ENCODE measurements around the gene C12orf57.
A peak's percentile ranks its signal among the peaks of the same experiment; 100 is the strongest.

Gene C12orf57

DNA sequence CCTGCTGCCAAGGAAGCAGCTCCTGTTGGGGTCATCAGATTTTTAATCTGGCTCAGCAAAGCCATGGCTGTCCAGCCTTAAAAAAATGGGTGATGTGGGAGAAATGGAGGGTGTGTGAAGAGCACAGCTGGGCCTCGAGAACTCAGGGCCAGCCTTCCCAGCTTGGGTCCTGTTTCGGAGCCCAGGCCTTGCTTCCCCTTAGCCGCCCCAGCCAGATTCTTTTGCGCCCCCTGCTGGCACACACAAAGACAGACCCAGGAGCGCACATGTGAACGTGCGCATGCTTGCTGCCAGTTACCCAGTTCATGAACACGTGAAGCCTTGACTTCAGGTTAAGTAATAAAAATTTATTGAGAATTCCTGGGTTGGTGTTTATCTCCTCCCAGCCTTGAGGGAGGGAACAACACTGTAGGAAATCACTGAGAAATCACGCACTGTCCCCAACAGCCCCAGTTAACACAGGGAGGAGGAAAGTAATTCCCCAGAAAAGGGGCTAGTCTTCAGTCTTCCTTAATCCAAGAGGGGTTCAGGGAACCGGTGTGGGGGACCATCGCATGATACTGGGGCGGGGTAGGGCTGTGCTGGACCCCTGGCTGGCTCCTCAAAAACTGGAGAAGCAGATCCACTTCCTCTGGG lies 21.3 kb downstream of the C12orf57 start:
- DNase-seq (ENCODE audit: low spot score) = peak; percentile 93

DNA sequence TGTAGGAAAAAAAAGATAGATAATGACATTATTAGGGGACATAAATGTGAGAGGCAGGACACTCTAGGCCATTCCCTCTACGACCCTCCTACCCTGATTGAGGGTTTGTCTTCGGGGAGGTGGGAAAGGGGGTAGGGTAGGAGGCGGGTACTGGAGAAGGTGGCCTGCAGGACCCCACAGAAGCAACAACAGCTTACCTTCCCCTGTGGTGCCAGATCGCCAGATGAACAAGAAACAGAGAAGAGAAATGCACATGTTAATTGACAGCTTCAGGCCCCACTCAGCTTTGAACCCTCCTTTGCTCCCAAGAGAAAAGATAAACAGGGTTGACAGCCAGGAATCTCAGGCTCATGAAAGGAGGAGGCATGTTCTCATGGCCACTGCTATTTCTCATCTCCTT lies 21.9 kb downstream of the C12orf57 start:
- no peak for DNase-seq (ENCODE audit: low spot score)

DNA sequence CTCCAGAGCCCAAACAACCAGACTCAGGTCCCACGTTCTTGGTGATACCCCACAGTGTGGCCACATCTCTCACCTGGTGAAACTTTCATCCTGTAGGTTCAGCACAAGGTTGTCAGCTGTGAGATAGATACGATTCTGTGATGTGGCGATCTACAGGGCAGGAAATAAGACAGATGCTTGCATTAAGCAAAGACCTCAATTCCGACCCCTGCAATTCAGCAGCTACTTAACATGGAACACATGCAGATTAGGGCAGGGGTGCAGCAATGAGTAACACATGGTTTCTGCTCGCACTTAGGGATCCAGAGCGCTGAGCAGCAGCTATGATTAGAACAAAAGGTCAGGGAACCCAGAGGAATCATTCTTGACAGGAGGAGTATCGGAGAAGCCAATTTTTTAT lies 22.5 kb downstream of the C12orf57 start:
- DNase-seq (ENCODE audit: low spot score) = no peak

DNA sequence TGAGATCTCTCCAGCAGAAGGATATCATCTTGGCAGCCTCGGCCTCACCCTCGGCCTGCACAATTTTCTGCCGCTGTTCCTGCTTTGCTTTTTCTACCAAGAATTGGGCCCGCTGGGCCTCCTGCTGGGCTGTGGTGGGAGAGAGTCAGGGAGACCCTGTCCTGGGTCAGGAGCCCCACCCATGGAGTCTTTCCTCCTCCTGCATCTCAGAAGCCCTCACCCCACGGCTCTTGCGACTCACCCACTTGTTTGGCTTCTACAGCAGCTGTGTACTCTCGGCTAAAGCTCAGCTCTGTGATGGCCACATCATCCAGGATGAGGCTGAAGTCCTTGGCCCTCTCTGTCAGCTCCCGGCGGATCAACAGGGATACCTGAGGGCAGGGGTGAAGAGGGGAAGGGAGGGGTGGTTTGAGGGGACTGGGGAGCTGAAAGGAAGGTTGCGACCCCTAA lies 23.9 kb downstream of the C12orf57 start:
- no peak for DNase-seq (ENCODE audit: low spot score)

DNA sequence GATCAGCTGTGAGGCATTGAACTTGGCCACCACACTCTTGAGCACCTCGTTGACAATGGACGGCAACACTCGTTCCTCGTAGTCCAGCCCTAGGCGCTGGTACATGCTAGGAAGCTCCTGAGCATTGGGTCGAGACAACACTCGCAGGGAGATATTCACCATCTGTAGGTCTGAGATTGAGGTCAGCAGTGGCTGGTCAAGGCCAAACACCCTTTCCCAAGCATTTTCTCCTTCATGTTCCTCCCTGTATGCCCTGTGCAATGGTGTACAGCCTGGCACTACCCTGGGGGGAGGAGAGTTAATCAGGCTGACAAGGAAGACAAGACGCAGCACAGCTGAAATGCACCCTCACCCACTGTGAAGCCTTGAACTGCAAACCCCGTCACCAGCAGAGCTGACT lies 24.6 kb downstream of the C12orf57 start:
- no peak for DNase-seq (ENCODE audit: low spot score)

DNA sequence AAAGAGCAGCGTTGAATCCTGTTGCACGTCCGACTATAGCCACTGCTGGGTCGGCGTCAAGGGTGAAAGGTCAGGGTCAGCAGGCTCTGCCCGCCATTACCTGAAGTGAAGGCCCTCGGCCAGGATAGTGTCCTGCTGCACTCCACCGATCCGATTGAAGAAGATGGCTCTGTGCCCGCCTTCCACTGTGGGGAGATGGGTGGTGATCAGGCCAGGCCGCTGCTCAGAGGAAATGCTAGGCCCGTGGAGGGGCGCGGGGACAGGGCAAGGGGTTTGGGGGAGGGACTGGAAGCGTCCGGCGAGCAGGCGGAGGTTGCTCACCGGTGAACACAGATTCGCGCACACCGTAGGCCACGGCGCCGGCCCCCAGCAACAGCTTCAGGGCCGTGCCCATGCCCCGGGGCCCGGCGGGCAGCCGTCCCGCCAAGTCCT lies 26.3 kb downstream of the C12orf57 start:
- DNase-seq (ENCODE audit: low spot score) = no peak

DNA sequence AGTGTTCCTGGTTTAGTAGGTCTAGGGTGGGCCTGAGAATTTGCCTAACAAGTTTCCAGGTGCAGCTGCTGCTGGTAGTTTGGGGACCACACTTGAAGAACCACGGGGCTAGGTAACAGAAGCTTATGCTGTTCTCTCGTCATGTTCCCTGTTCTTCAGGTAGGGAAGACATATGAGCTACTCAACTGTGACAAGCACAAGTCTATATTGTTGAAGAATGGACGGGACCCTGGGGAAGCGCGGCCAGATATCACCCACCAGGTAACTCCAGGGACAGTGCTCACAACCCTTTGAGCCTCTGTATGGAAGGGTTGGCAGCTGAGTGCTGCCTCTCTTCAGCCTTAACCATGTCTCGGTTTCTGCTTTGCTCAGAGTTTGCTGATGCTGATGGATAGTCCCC lies 30.4 kb downstream of the C12orf57 start:
- DNase-seq (ENCODE audit: low spot score) = no peak

DNA sequence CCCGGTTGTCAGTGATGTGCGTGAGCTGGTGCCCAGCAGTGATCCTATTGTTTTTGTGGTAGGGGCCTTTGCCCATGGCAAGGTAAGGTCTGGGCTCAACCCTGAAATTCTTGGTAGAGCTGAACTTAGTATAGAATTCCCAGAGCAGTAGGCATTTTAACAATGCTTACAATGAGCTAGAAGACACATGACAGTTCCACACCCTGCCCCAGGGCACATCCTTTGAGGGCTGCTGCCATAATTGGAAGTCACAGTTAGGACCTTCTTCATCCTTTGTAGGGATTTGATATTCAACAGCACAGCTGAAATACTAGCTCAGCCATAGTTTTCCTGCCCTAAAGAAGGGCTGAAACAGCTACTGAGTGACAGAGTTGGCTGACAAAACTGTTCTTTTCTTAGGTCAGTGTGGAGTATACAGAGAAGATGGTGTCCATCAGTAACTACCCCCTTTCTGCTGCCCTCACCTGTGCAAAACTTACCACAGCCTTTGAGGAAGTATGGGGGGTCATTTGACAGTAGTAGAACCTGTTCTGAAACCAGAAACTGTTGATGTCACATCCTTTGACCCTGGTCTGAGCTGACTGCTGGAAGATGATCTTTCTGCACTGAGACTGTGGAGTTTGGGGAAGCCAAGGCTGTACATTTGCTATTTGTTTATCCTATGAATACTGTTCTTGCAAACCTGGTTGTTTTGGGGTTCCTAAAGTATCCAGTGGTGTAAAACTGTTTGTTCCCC lies 31.6 kb downstream of the C12orf57 start:
- DNase-seq (ENCODE audit: low spot score) = no peak

DNA sequence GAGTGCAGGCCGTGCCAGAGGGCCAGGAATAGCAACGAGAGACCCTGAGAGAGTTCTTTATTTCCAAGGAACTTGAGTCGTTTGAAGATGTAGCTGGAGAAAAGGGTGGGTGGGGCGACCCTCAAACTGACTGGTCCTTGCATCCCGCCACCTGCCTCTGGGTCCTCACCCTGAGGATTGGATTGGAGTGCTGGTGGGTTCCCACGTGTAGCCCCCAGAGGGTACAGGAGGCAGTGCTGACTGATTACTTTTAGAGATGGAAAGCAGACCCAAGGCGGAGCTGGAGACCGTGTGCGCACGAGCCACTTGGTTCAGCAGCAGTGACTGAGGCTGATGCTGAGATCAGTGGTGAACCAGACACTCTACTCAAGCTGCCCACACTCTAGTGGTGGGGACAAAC lies 33.8 kb downstream of the C12orf57 start:
- no peak for DNase-seq (ENCODE audit: low spot score)

DNA sequence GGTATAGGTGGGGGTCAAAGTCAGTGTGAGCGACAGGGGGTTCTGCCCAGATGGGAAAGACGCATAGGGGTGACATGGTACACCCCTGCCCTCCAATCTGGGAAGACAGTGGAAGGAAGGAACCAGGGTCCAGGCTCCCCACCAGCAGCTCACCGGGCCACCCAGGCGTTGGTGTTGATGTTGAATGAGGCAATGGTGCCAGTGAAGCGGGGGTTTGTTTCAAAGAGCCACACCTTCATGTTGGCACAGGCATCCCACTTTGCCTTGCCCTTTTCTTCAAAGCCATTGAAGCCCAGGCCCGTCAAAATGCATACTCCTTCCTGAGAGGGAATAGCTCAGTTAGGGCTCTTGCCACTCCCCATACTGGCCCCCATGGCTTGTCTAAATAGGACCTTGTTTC lies 34.4 kb downstream of the C12orf57 start:
- DNase-seq (ENCODE audit: low spot score) = no peak

DNA sequence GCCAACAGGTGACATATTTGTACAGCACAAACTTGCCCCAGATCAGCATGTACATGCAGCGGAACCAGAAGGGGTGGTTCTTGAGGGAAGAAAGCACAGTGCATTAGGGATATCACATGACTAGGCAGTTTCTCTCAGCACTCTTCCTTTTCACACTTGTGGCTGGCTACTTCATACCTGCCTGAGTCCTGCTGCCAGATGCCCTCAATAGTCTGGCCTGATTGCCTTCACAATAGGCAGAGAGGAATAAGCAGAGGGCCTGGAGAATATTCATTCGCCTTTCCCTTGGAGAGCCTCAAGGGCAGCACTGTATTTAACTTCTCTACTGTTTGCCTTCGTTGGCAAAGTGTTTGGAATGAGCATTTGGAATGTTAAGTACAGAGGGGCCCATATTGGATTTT lies 34.8 kb downstream of the C12orf57 start:
- no peak for DNase-seq (ENCODE audit: low spot score)

DNA sequence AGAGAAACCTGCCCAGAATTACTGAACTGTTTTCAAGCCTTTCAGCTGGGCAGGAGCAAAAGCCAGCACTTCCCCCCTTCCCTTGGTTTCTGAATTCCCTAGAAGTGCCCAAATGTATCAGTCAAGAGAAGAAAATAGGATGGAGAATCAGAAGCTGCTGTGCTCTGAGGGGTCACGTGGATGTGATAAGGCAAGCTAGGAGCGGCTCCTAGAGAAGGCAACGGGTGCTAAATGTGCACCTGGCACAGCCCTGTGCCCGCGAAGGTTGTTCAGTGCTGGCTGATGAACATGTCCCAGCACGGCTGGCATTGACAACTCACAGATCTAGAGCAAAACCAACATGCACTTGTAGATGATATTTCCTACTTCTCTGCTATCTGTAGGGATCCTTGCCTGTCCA lies 35.2 kb downstream of the C12orf57 start:
- DNase-seq (ENCODE audit: low spot score) = no peak

DNA sequence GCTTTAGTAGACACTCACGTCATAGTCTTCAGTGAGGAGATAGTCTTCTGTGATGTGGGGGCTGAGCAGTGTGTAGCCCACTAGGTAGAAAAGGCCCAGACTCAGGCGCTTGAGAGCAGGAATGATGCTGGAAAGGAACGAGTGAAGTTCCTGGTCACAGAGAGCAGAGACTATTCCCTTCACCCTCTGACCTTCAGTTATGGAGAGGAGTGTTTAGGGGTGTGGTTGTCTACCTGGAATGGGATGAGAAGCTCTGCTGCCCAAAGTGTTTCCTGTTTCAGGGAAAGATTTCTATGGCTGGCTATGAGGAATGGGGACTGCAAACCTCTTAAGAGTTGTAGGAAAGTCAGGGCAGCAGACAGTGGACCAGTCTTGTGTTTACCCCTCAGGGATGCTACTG lies 35.6 kb downstream of the C12orf57 start:
- no peak for DNase-seq (ENCODE audit: low spot score)

DNA sequence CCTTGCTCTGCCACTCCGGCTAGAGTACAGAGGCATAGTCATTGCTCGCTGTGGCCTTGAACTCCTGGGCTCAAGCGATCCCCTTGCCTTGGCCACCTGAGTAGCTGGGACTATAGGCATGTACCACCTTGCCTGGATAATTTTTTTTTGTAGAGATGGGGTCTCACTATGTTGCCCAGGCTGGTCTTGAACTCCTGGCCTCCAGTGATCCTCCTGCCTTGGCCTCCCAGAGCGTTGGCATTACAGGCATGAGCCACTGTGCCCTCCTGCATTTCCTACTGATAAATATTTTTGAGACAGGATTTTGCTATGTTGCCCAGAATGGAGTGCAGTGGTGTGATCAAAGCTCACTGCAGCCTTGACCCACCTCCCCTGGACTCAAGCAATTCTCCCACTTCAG lies 36.3 kb downstream of the C12orf57 start:
- no peak for DNase-seq (ENCODE audit: low spot score)

DNA sequence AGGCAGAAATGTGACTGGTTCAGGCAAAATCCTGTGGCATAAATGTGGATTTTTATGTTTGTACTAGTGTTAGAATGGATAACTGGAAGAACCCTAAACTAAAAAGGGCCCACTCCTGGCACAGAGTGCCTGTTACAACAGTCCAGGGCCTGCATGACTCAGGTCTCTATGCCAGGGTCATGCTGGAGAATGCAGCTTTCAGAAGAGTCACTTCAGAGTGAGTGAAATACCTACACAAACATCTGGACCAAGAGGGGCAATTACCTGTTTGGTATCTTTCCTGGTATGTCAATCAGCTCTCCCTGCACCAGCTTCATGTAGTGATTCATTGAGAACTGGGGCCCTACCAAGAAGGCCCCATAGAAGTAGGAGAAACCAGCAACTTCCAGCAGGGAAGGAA lies 36.9 kb downstream of the C12orf57 start:
- no peak for DNase-seq (ENCODE audit: low spot score)

DNA sequence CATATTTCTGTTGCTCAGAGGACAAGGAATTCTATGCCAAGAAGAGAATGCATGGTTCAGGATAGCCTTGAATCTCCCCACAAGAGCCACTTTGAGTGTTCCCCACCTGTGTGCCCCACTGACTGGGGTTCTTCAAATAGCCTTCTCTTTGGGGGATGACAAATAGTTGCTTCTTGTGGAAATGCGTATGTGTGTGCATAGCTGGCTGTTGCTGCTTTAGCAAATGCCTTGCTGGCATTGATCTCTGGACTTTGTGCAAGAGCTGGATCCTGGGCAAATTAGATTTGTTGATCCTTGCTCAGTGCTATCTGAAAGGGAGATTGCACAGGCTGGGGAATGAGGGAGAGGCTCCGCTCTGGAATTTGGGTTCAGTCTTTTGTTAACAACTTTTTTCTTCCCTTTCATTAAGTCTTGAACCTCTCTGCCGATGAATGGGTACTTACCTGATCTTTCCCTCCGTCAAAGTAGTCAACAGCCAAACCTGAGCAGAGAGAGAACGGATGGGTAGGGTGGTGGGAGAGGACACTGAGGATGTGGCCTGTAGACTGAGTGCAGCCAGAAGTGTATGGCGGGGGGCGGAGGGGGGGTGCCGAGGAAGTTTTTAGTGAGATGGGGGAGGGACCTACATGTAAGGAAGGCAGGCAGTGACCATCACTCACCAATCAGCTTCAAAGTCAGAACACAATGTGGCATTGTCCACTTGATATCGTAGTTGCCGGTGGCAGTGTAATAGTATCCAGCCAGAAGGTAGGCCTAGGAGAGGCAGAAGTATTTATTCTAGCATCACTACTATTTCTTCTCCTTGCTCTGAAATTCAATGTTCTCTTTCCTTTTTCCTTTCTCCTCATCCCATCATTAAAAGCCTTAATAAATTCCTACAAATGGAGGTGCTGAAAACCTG lies 37.6 kb downstream of the C12orf57 start:
- no peak for DNase-seq (ENCODE audit: low spot score)

DNA sequence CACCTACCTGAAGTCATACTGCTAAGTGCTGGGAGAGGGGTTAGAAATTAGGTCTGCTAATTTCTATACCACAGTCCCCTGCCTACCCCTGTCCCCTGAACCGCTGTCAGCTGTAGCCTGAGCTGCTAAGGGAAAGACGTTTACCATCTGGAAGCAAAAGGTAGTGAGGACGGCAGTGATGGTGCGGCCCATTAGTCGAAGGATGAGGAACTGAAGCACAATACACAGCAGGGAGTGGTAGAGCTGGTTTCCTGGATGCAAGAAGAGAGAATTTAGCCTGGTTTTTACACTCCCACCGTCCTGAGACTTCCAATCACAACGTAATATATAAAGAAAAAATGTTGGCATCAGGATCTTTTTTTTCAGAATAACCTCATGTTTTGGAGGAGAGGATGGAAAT lies 38.7 kb downstream of the C12orf57 start:
- DNase-seq (ENCODE audit: low spot score) = no peak

DNA sequence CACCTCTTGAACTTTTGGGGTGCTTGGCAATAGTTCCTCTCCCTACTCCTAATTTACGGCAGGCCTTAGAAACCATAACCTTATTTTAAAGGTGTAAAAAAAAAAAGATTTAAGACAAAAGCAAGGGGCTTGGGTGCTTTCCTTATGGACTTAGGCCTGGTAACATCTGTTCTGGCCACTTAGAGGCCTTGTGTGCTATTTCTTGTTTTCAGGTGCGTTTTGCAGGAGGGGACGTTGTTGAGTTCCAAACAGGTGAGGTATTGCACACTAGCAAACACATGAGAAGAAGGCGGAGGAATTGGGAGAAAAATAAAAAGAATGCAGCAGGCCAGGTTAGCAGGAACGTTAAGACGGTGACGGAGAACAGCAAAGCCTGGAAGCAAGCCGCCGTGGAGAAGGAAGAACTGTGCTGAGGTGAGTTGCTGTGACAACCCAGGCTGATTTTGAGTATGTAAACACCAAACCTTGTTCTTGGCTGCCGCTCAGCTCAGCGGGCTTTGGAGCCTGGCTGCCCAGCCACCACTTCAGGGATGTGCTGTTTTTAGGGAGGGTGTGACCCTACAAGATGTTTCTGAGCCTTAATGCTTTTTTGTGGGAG lies 44.2 kb downstream of the C12orf57 start:
- no peak for DNase-seq (ENCODE audit: low spot score)

Measured in CD4-positive, alpha-beta T cell treated with Interleukin-2 at 100 ng/mL for 4 hours (primary cell).